Hepatocyte (in vitro differentiated cells): ENCODE data around the gene AMPD2. TPM values are rescaled to one million over a fixed set of nuclear protein-coding genes. Genes with fewer than 3 reads are reported as not detected.

Experiments used
- DNase-seq: peaks from one replicate; pipeline ENCODE4 v3.0.0-alpha.2; 2016; ENCODE audit warnings: low spot score
- H2AFZ ChIP-seq: fragments of 200-600 bp; sonication (generic); 2 replicates; pipeline ENCODE4 v1.6.0; 2016; ENCODE audit warnings: antibody characterized with exemption, mild to moderate bottlenecking
- H3K27ac ChIP-seq: fragments of 200-600 bp; sonication (generic); 2 replicates; pipeline ENCODE4 v1.5.1; 2016; ENCODE audit warnings: mild to moderate bottlenecking
- H3K27me3 ChIP-seq: fragments of 200-600 bp; sonication (generic); 2 replicates; pipeline ENCODE4 v1.6.1; 2016
- H3K36me3 ChIP-seq: fragments of 200-600 bp; sonication (generic); replicated peaks from 2 replicates; pipeline ENCODE4 v1.5.1; 2016; ENCODE audit warnings: low read depth; ENCODE audit not compliant: insufficient read depth
- H3K4me1 ChIP-seq: fragments of 200-600 bp; sonication (generic); 2 replicates; pipeline ENCODE4 v1.5.1; 2016; ENCODE audit warnings: mild to moderate bottlenecking, moderate library complexity; ENCODE audit not compliant: insufficient read depth
- H3K4me2 ChIP-seq: fragments of 200-600 bp; sonication (generic); 2 replicates; pipeline ENCODE4 v1.6.0; 2016
- H3K4me3 ChIP-seq: fragments of 200-600 bp; sonication (generic); 2 replicates; pipeline ENCODE4 v1.5.1; 2016; ENCODE audit warnings: mild to moderate bottlenecking
- H3K79me2 ChIP-seq: fragments of 200-600 bp; sonication (generic); 2 replicates; pipeline ENCODE4 v1.6.0; 2017; ENCODE audit warnings: mild to moderate bottlenecking
- H3K9me2 ChIP-seq: fragments of 200-600 bp; sonication (generic); replicated peaks from 2 replicates; pipeline ENCODE4 v1.6.0; 2017; ENCODE audit warnings: mild to moderate bottlenecking; ENCODE audit not compliant: insufficient read depth
- H3K9me3 ChIP-seq: fragments of 200-600 bp; sonication (generic); 2 replicates; pipeline ENCODE4 v1.5.1; 2016; ENCODE audit warnings: low read depth, mild to moderate bottlenecking
- H4K20me1 ChIP-seq: fragments of 200-600 bp; sonication (generic); 2 replicates; pipeline ENCODE4 v1.6.0; 2016; ENCODE audit warnings: mild to moderate bottlenecking; ENCODE audit not compliant: insufficient read depth, poor library complexity, severe bottlenecking
- EZH2 ChIP-seq: fragments of 200-600 bp; sonication (generic); IDR thresholded peaks from 2 replicates; pipeline ENCODE4 v1.6.1; 2016; ENCODE audit warnings: antibody characterized with exemption, mild to moderate bottlenecking, borderline replicate concordance
- EZH2phosphoT487 ChIP-seq: fragments of 200-600 bp; sonication (generic); IDR thresholded peaks from one replicate; pipeline ENCODE4 v1.6.1; 2018; ENCODE audit warnings: antibody characterized with exemption, mild to moderate bottlenecking, low read depth, moderate library complexity; ENCODE audit not compliant: unreplicated experiment, severe bottlenecking
- WGBS: methylation state at CpG from one replicate; pipeline ENCODE4 v1.1.6; 2016; ENCODE audit warnings: low lambda C conversion rate; ENCODE audit errors: missing lambda C conversion rate; 5-methylcytosine and 5-hydroxymethylcytosine counted together
- polyA plus RNA-seq: library from polyadenylated mRNA; unstranded; fragments of >200 nt; fragmentation: Nextera tagmentation; extraction: Ambion mirVana; gene quantifications from 2 replicates; pipeline ENCODE4 v1.2.1, GENCODE V29; 2016
- total RNA-seq: library from RNA; depleted of rRNA; stranded (reverse); fragments of >200 nt; gene quantifications from 2 replicates; pipeline ENCODE4 v1.2.3, GENCODE V29; 2014
- TF ChIP-seq, protein P1 (sequence below): fragments of 200-600 bp; sonication (generic); IDR thresholded peaks from 2 replicates; pipeline ENCODE4 v1.5.1; 2016; ENCODE audit warnings: antibody characterized with exemption, mild to moderate bottlenecking; ENCODE audit not compliant: poor library complexity

The AMPD2 gene
- total RNA-seq = 63.1 and 81.9 TPM in 2 replicates
- polyA plus RNA-seq = 80.9 and 101 TPM in 2 replicates

GRCh38 chr1:109619576-109620400 is at the start of gene AMPD2, which contains the start of gene GNAT2:
TSS of gene AMPD2 (plus strand) at chr1:109619837. CDS start at chr1:109621176, 1,339 bp downstream.
TSS of gene GNAT2 (minus strand) at chr1:109619616. CDS start at chr1:109612870, 6,746 bp downstream.
- Histone ChIP-seq H3K27me3 (no peaks in the 10 kb centered on the region), H3K9me2 (no peaks in the 10 kb centered on the region), H4K20me1 (peaks cover 36% of the 10 kb centered on the region), H3K9me3 (no peaks in the 10 kb centered on the region), H3K79me2 (peaks cover 53% of the 10 kb centered on the region), H3K27ac (peak within 1 kb of the TSS; percentile 89), H3K4me2 (peak within 1 kb of the TSS; percentile 93), H3K4me3 (peak within 1 kb of the TSS; percentile 76), H2AFZ (peak within 1 kb of the TSS; percentile 82), H3K4me1 (peaks cover 29% of the 10 kb centered on the region), H3K36me3 (no peaks in the 10 kb centered on the region)
- 1% methylated on average over 43 of the region's 47 CpGs for WGBS
- TF ChIP-seq, protein P1, sequence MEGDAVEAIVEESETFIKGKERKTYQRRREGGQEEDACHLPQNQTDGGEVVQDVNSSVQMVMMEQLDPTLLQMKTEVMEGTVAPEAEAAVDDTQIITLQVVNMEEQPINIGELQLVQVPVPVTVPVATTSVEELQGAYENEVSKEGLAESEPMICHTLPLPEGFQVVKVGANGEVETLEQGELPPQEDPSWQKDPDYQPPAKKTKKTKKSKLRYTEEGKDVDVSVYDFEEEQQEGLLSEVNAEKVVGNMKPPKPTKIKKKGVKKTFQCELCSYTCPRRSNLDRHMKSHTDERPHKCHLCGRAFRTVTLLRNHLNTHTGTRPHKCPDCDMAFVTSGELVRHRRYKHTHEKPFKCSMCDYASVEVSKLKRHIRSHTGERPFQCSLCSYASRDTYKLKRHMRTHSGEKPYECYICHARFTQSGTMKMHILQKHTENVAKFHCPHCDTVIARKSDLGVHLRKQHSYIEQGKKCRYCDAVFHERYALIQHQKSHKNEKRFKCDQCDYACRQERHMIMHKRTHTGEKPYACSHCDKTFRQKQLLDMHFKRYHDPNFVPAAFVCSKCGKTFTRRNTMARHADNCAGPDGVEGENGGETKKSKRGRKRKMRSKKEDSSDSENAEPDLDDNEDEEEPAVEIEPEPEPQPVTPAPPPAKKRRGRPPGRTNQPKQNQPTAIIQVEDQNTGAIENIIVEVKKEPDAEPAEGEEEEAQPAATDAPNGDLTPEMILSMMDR = no peak
- TF ChIP-seq EZH2phosphoT487 = no peak
- no peak for TF ChIP-seq EZH2
- peak; percentile 90 for DNase-seq

- peaks cover 61% of the 10 kb centered on the region for H4K20me1 ChIP-seq
- H3K27me3 ChIP-seq = no peaks in the 10 kb centered on the region
- H3K4me1 ChIP-seq = peaks cover 45% of the 10 kb centered on the region
- no peak overlapping the region for H3K4me3 ChIP-seq
- H3K27ac ChIP-seq = peak overlapping the region; percentile 4
- H2AFZ ChIP-seq = no peak overlapping the region
- H3K4me2 ChIP-seq = peak overlapping the region; percentile 12
- WGBS = 43% methylated on average over 3 of the region's 3 CpGs
- peak; percentile 39 for DNase-seq
- H3K36me3 ChIP-seq = no peaks in the 10 kb centered on the region
- H3K79me2 ChIP-seq = peaks cover 98% of the 10 kb centered on the region
- no peaks in the 10 kb centered on the region for H3K9me3 ChIP-seq
- no peaks in the 10 kb centered on the region for H3K9me2 ChIP-seq
- TF ChIP-seq EZH2phosphoT487 = no peak
- TF ChIP-seq EZH2 = no peak
- TF ChIP-seq, protein P1 = no peak
Measured at GRCh38 chr1:109570414-109570813, 49.2 kb upstream of the AMPD2 start.

- no peak overlapping the region for H3K4me3 ChIP-seq
- no peak overlapping the region for H3K27ac ChIP-seq
- no peak overlapping the region for H3K4me2 ChIP-seq
- H3K36me3 ChIP-seq = no peaks in the 10 kb centered on the region
- no peaks in the 10 kb centered on the region for H3K9me2 ChIP-seq
- H2AFZ ChIP-seq = no peak overlapping the region
- TF ChIP-seq, protein P1 = no peak
- TF ChIP-seq EZH2 (no peak), EZH2phosphoT487 (no peak)
- no peaks in the 10 kb centered on the region for H3K27me3 ChIP-seq
- peaks cover 26% of the 10 kb centered on the region for H3K4me1 ChIP-seq
- DNase-seq = no peak
- no peaks in the 10 kb centered on the region for H3K9me3 ChIP-seq
- WGBS = 56% methylated on average over 2 of the region's 2 CpGs
- peaks cover 94% of the 10 kb centered on the region for H3K79me2 ChIP-seq
- H4K20me1 ChIP-seq = peaks cover 45% of the 10 kb centered on the region
Measured at GRCh38 chr1:109573785-109574184, 45.9 kb upstream of the AMPD2 start.
